Upper lobe of left lung (tissue), 6 donors: ENCODE measurements around the gene RAX. TPM values are rescaled to one million over a fixed set of nuclear protein-coding genes. Genes with fewer than 3 reads are reported as not detected.

ENCODE experiments used
- ATAC-seq, 2 donors: fragments of 200-7000 bp; cut with Tn5 transposase; one replicate each; pipeline ENCODE4 v1.9.1; 2022; ENCODE audit warnings: mild to moderate bottlenecking in 2 of 2, moderate library complexity in 2 of 2; ENCODE audit not compliant: low FRiP score in 2 of 2
- DNase-seq, 2 donors: peaks; one replicate each; pipeline ENCODE4 v3.0.0-alpha.2; 2019 to 2020
- H3K27ac ChIP-seq, 4 donors: fragments of 200-600 bp; sonication (generic); one replicate each; pipeline ENCODE4 v1.5.1; 2016 to 2019
- H3K27me3 ChIP-seq, 4 donors: fragments of 200-600 bp; sonication (generic); one replicate each; pipeline ENCODE4 v1.5.1; 2017 to 2019
- H3K36me3 ChIP-seq, 4 donors: fragments of 200-600 bp; sonication (generic); one replicate each; pipeline ENCODE4 v1.5.1; 2016 to 2019
- H3K4me1 ChIP-seq, 4 donors: fragments of 200-600 bp; sonication (generic); one replicate each; pipeline ENCODE4 v1.5.1; 2018 to 2019
- H3K4me3 ChIP-seq, 4 donors: fragments of 200-600 bp; sonication (generic); one replicate each; pipeline ENCODE4 v1.5.1; 2017 to 2019; ENCODE audit warnings: mild to moderate bottlenecking in 2 of 4, moderate library complexity in 1 of 4
- H3K9me3 ChIP-seq, 4 donors: fragments of 200-600 bp; sonication (generic); one replicate each; pipeline ENCODE4 v1.5.1; 2018 to 2019
- CTCF ChIP-seq, 6 experiments: fragments of 450-650 bp in 4 of 6; fragments of 200-600 bp in 2 of 6; sonication (generic) in 2 of 6; IDR thresholded peaks; one replicate each; pipeline ENCODE4 v1.5.1; 2016 to 2019; ENCODE audit warnings: antibody characterized with exemption in 6 of 6
- EP300 ChIP-seq, 4 donors: sonication (generic); formaldehyde crosslinking; IDR thresholded peaks; one replicate each; pipeline ENCODE4 v1.5.1; 2017; ENCODE audit warnings: antibody characterized with exemption in 4 of 4, control low read depth in 2 of 4
- POLR2A ChIP-seq, 4 donors: fragments of 450-650 bp; IDR thresholded peaks; one replicate each; pipeline ENCODE4 v1.5.1; 2016 to 2017; ENCODE audit warnings: antibody characterized with exemption in 4 of 4, mild to moderate bottlenecking in 2 of 4
- POLR2AphosphoS5 ChIP-seq, 2 donors: sonication (generic); formaldehyde crosslinking; IDR thresholded peaks; one replicate each; pipeline ENCODE4 v1.5.1; 2017; ENCODE audit warnings: antibody characterized with exemption in 2 of 2
- WGBS, 2 donors: methylation state at CpG; one replicate each; pipeline ENCODE4 v1.1.5; 2017 to 2018; 5-methylcytosine and 5-hydroxymethylcytosine counted together
- total RNA-seq, 6 donors: library from RNA; depleted of rRNA in 4 of 6; stranded (reverse); fragments of >200 nt in 4 of 6; gene quantifications; one replicate each; pipeline versions ENCODE4 v1.1.0 to v1.2.1, GENCODE V29; 2016 to 2021
- donor health status: DM: no; HTN: no; CAD: no; lungs with moderate emphysema.
- donor health status: DM: no; HTN: yes; CAD: no; lungs with severe emphysema.

Gene RAX
- total RNA-seq, 6 donors from 2014 or later: not detected

- H3K4me3 ChIP-seq: no peak overlapping the region
- WGBS, 2 donors: 83 to 86% methylated on average over 6 of the region's 6 CpGs
- peaks cover 3 to 11% (median 7%) of the 10 kb centered on the region in 4 donors for H3K4me1 ChIP-seq
- TF ChIP-seq POLR2A (IDR thresholded peaks at IDR 0.05) (no peak), EP300 (IDR thresholded peaks at IDR 0.05) (no peak), CTCF (IDR thresholded peaks at IDR 0.05) (no peak), POLR2AphosphoS5 (IDR thresholded peaks at IDR 0.05) (no peak)
- H3K27me3 ChIP-seq: no peaks in the 10 kb centered on the region
- DNase-seq (no peak), ATAC-seq (no peak)
- no peak overlapping the region for H3K27ac ChIP-seq
- no peaks in the 10 kb centered on the region for H3K36me3 ChIP-seq
- no peaks in the 10 kb centered on the region for H3K9me3 ChIP-seq
Observed at GRCh38 chr18:59306640-59307039, 33.4 kb upstream of the RAX start.

DNA sequence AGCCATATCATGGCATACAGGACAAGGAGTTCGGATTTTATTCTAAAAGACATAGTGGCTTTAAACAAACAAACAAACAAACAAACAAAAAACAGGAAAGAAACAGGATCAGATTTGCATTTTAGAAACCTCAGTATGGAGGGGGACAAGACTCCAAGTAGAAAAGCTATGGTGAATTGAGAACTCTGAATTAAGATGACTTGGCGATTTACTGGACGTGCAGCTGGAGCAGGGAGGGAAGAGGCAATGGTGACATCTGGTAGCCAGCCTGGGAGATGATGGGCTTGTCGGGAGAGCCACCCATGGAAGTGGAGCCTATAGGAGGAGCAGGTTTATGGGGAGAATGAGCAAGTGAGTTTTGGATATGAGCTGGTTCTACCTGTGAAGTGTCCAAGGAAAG is 32.0 kb upstream of the RAX start:
- WGBS, 2 donors: 67 to 77% methylated on average over 4 of the region's 4 CpGs
- H3K27ac ChIP-seq: no peak overlapping the region
- H3K36me3 ChIP-seq: no peaks in the 10 kb centered on the region
- DNase-seq: no peak
- H3K9me3 ChIP-seq: no peaks in the 10 kb centered on the region
- TF ChIP-seq EP300 (IDR thresholded peaks at IDR 0.05): no peak
- TF ChIP-seq CTCF (IDR thresholded peaks at IDR 0.05): no peak
- TF ChIP-seq POLR2A (IDR thresholded peaks at IDR 0.05): no peak
- no peak for TF ChIP-seq POLR2AphosphoS5 (IDR thresholded peaks at IDR 0.05)
- ATAC-seq: no peak
- H3K4me1 ChIP-seq: peaks cover 3 to 11% (median 7%) of the 10 kb centered on the region in 4 donors
- no peak overlapping the region for H3K4me3 ChIP-seq
- no peaks in the 10 kb centered on the region for H3K27me3 ChIP-seq

- peaks cover 2 to 9% (median 5%) of the 10 kb centered on the region in 4 donors for H3K4me1 ChIP-seq
- TF ChIP-seq EP300 (IDR thresholded peaks at IDR 0.05) (no peak), POLR2A (IDR thresholded peaks at IDR 0.05) (no peak), CTCF (IDR thresholded peaks at IDR 0.05) (no peak), POLR2AphosphoS5 (IDR thresholded peaks at IDR 0.05) (no peak)
- H3K27ac ChIP-seq: no peak overlapping the region
- DNase-seq (no peak), ATAC-seq (no peak)
- H3K9me3 ChIP-seq: no peaks in the 10 kb centered on the region
- no peaks in the 10 kb centered on the region for H3K36me3 ChIP-seq
- WGBS, 2 donors: 75 to 85% methylated on average over 9 of the region's 9 CpGs
- H3K27me3 ChIP-seq: no peaks in the 10 kb centered on the region
- no peak overlapping the region for H3K4me3 ChIP-seq
Observed at GRCh38 chr18:59303656-59304195, 30.5 kb upstream of the RAX start.

DNA sequence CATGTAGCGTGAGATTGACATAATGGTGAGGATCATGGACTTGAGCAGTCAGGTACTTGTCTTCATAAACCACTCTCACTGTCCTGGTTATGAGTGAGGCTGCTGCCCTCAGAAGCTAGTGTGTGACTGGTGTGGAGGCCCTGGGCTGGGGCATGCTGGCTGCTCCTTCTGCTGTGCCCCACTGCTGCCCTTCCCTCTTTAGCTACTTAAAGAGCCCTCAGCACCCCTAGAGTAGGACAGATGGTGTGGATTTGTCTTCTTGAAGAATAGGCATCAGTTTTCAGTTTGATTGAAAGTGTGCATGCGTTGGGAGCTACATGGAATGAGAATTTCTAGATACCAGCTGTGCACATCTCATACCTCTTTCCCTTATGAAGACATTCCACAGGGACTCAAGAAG is 29.8 kb upstream of the RAX start:
- 89 to 91% methylated on average over 2 of the region's 2 CpGs for WGBS, 2 donors
- Histone ChIP-seq H3K4me3 (no peak overlapping the region), H3K9me3 (no peaks in the 10 kb centered on the region), H3K4me1 (peaks cover 0 to 2% (median under 1%) of the 10 kb centered on the region in 4 donors), H3K27me3 (no peaks in the 10 kb centered on the region), H3K36me3 (no peaks in the 10 kb centered on the region), H3K27ac (no peak overlapping the region)
- DNase-seq: peak in 1 of 2 donors; percentile 11
- no peak for ATAC-seq
- TF ChIP-seq POLR2A (IDR thresholded peaks at IDR 0.05): no peak
- TF ChIP-seq CTCF (IDR thresholded peaks at IDR 0.05): no peak
- TF ChIP-seq POLR2AphosphoS5 (IDR thresholded peaks at IDR 0.05): no peak
- TF ChIP-seq EP300 (IDR thresholded peaks at IDR 0.05): no peak

DNA sequence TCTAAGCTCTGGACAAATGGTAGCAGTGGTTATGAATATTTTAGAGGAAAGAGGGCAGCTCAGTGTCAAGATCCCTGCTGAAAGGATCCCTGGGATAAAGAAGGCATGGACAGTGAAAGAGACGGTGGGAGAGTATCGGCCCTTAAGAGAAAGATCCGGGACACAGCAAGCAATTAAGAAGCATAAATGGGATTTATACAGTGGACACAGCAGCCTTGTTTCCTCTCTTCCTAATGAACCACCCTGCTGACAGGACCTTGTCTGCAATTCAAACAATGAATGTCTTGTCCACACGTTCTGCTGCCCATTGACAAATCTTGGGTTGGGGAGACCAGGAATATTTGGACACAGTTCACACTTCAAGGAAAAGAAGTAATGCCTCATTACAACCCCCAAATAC is 28.7 kb upstream of the RAX start:
- Histone ChIP-seq H3K27me3 (no peaks in the 10 kb centered on the region), H3K36me3 (no peaks in the 10 kb centered on the region), H3K9me3 (no peaks in the 10 kb centered on the region), H3K4me1 (no peaks in the 10 kb centered on the region), H3K27ac (no peak overlapping the region), H3K4me3 (no peak overlapping the region)
- WGBS, 2 donors: 81 to 87% methylated on average over 4 of the region's 4 CpGs
- TF ChIP-seq POLR2A (IDR thresholded peaks at IDR 0.05) (no peak), POLR2AphosphoS5 (IDR thresholded peaks at IDR 0.05) (no peak), CTCF (IDR thresholded peaks at IDR 0.05) (no peak), EP300 (IDR thresholded peaks at IDR 0.05) (no peak)
- ATAC-seq (no peak), DNase-seq (no peak)
